ENCODE data around the gene TYMP.
"Not testable (repeated sequence)": the region's sequence is repeated elsewhere in the genome, so short reads cannot be mapped to it uniquely, and the experiment has no call there.

The TYMP gene

DNA sequence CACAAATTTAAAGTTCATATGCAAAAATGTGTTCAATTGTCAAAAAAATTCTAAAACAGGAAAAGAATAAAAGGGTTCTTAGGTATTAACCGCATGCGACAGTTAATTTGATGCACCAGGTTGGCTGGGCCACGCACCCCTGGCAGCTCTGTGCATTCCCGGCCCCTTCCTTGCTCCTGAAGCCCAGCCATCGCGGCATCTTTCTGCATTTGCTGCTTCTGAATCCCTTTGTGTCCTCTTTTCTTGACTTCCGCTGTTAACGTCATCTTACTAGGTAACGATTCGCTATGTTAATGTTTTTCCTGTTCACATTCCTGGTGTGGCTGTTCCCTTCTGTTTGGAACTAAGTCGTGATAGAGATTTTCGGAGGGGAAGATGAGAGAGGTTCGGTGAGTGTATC, 8.0 kb upstream of the TYMP start:
- DNase-seq, result no peak

DNA sequence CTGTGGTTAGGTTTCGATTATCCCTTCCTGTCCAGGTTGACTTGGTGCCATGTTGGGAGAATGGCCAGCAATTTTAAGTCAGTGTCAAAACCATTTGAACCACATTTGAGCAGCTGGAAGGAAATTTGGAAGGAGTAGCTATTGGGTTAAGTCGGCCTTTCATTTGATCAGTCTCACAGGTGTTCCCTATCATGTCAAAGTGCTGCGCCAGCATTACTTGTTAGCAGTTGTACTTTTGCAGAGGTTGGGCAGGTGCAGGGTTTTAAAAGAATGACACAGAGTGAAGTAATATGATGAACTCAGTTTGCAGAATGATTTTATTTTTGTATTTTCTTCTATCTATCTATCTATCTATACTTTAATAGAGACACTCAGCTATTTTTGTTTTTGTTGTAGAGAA, 6.4 kb upstream of the TYMP start:
- no peak for DNase-seq

DNA sequence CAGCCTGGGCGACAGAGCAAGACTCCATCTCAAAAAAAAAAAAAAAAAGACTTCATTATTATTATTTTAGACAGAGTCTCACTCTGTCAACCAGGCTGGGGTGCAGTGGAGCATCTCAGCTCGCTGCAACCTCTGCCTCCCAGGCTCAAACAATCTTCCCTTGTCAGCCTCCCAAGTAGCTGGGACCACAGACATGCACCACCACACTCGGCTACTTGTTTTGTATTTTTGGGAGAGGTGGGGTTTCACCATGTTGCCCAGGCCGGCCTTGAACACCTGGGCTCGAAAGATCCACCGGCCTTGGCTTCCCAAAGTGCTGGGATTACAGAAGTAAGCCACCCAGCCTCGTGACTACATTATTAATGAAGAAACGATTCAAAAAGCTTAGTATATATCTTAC, 5.3 kb upstream of the TYMP start:
- DNase-seq, result no peak

DNA sequence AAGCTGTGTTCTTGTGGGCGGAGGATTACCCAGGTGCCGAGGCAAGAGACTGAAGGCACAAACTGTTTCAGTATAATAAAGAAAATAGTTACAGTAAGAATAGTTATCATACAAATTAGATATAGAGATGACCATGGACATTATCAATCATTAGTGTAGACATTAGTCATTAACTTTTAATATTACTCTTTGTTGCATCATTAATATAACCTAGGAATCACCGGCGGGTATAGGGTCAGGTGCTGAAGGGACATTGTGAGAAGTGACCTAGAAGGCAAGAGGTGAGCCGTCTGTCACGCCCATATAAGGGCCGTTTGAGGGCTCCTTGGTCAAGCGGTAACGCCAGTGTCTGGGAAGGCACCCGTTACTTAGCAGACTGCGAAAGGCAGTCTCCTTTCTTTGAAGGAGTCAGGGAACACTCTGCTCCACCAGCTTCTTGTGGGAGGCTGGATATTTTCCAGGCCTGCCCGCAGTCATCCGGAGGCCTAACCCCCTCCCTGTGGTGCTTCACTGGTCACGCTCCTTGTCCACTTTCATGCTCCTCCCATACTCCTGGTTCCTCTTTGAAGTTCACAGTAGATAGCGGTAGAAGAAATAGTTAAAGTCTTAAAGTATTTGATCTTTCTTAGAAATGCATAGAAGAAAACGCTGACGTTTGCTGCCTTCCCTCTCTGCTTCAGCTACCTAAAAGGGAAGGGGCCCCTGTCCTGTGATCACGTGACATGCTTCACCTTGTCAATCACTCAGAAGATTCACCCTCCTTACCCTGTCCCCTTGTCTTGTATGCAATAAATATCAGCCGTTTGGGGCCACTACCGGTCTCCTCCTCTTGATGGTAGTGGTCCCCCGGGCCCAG, 4.3 kb upstream of the TYMP start:
- DNase-seq, result not testable (repeated sequence)

DNA sequence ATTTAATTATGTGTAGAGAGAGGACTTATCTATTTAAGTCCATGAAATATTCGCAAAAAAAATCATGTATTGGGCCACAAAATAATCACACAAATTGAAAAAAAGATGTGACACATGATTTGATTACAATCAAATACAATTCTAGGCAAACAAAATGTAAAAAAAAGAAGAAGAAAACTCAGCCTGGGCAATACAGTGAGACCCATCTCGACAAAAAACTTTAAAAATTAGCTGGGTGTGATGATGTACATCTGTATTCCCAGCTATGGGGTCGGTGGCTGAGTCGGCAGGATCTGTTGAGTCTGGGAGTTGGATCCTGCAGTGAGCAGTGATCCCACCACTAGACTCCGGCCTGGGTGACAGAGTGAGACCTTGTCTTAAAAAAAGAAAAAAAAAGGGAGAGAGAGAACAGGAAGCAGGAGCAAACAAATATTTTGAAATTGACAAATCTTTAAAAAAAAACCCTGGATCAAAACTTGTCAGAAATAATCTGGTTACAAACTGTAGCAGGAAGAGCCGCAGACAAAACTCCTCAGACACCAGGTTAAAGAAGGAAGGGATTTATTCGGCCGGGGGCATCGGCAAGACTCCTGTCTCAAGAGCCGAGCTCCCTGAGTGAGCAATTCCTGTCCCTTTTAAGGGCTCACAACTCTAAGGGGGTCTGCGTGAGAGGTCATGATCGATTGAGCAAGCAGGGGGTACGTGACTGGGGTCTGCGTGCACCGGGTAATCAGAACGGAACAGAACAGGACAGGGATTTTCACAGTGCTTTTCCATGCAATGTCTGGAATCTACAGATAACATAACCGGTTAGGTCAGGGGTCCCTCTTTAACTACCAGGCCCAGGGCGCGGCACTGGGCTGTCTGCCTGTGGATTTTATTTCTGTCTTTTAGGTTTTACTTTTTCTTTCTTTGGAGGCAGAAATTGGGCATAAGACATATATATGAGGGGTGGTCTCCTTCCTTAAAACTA, 3.3 kb upstream of the TYMP start:
- no peak for DNase-seq

DNA sequence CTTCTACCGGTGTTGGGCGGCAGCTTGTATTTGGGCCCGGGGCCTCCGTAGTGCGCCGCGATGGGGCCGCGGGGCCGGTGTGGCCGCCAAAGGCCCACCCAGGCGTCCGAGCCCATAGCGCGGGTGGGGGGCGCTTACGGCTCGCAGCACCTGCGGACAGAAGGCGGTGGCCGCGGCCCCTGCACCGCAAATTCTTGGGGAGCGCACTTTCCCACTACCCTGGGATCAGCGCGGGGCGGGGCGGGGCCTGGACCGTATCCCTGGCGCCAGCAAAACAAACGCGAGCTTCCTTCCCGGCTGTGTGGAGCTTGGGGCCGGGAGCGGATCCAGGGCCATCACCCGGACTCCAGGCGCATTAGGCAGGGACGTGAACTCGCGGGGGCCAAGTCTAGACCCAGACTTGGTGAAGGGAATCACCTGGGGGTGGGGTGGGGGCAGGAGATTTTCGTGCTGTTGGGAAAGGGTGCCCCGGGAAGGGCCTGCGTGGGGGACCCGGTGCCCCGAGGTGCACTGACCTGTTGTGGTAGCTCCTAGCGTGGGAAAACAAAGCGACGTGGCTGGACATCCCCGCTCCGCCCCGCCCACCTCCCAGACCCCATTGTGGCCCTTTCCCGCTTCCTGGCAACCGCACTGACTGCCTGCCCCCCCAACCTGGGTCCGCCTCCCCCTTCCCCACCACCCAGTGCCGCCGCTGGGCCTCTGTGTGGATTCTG, 2.3 kb upstream of the TYMP start:
- no peak for DNase-seq

DNA sequence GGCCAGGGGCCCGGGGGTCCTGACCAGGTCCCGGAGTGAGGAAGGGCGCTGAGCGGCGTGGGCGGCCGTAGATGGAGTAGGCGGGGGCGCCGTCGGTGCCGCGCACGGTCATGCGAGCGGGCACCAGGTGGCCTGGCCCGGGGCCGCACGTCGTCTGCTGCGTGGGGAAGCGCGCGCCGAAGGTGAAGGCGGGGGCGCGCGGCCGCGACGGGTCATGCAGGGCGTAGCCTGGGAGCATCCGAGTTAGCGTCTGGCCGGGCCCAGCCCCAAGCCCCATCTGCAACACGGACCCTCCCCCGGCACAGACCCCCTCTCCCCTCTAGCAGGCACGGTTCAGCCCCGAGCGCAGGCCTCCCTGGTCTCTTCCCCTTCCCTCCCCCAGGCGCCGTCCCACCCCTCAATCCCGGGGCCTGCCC, 1.7 kb upstream of the TYMP start:
- DNase-seq, result peak; percentile 87

DNA sequence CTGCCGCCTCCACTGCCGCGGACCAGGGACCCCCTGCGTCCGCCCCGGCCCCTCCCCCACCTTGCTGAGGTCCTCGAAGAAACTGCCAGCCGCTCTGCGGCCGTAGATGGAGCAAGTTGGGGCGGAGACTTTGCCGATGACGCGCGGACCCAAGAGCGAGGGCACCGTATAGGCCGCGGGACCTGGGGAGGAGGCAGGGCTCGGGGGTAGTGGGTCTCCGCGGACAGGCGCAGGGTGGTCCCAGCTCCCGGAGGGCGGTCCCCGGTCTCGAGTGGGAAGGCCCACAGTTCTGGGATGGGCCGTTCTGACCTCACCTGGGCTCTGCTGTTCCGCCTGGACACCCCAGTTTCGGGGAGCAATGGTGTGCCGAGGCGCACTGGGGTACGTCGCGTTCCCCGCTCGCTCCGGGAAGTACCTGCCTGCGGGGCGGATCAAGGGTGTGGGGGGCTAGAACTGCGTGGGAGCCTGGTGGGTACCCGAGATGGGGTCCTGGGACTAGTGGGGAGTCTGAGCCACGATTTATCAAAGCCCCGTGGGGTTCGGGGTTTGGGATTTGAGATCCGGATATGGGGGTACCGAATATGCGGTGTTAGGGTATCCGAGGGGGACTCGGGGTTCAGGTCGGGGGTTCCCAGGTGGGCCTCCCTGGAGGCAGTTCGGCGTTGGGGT, 1.2 kb upstream of the TYMP start:
- DNase-seq, result peak; percentile 92

DNA sequence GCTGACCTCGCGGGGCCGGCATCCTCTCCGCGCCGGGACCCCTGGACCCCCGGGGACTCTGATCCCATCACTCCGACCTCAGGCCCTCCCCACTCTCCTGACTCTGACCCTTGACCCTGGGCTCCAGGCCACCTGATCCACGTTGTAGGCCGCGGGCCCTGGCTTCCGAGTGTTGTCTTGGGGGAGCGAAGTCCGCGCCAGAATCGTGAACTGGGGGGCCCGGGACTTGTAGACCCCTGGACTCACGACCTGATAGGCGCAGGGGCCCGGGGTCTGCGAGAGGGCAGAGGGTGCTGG, 716 bp upstream of the TYMP start:
- no peak for DNase-seq

DNA sequence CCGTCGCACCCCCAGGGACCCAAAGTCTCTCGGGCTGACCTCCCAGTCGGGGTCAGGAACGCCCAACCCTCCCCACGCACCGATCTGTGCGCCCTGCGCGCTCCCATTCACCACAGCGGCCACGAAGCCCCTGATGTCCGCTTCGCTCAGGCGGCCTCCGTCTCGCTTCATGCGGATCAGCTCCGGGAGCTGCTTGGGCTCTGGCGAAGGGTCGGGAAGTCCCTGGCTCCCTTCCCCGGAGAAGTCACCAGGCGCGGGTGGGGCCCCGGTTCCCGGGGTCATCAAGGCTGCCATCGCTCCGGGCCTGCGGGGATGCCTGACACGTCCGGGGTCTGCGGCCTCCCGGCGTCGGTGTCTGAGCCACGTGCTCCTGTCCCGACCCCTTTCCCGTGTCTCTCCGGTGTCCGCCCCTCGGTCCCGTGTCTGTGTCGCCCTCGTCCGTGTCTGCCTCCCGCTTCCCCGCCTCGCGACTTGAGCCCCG, 356 bp downstream of the TYMP start:
- no peak for DNase-seq

DNA sequence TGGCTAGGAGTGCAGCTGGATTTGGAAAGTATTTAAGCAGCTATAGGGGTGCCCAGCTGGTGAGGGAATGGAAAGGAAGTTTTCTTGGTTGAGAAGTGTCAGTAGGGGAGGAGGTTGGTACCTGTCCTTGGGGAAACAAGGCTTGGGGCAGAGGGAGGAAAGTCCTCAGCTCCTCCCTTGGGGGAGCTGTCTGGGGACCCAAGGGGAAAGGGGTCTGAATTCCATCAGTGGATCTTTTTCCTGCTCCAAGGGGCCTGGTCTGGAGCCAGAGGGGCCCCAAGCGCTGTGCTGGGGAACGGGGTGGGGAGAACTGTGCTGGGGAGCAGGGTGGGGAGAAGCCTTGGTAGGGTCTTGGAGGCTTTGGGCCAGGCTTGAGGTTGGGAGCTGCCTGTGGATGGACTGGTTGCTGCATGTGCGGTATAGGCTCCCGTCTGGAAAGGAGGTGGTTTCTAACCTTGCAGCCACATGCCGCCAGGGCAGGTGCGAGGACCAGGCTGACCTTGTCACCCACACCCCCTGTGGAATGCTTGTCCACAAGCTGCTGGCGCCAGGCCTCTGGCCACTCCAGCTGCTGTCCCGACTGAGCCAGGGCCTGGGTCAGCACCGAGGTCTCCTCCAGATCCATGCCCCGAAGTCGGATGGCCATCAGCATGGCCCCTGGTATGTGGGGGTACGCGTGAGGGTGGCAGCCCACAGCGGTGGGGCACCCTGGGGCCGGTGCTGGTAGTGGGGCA, 963 bp downstream of the TYMP start:
- peak; percentile 71 for DNase-seq

DNA sequence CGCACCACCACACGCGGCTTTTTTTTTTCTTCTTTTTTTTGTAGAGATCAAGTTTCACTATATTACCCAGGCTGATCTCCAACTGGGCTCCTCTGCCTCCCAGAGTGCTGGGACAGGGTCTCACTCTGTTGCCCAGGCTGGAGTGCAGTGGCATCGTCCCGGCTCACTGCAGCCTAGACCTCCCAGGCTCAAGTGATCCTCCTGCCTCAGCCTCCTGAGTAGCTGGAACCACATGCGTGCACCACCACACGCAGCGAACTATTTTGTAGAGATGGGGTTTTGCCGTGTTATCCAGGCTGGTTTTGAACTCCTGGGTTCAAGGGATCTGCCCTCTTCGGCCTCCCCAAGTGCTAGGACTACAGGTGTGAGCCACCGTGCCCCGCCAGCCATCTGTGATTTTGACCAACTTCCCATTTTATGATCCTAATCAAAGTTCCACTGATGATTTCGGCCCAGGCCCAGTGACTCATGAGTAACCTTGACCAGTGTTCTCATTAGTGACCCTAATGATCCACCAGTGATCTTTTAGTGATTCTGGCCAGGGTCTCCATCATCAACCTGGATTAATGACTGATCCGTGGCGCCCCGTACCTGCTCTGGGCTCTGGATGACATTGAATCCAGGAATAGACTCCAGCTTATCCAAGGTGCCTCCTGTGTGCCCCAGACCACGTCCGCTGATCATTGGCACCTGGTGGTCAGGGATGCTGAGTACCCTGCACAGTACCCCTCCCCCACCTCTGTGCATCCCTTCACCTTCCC, 1.7 kb downstream of the TYMP start:
- peak; percentile 63 for DNase-seq

DNA sequence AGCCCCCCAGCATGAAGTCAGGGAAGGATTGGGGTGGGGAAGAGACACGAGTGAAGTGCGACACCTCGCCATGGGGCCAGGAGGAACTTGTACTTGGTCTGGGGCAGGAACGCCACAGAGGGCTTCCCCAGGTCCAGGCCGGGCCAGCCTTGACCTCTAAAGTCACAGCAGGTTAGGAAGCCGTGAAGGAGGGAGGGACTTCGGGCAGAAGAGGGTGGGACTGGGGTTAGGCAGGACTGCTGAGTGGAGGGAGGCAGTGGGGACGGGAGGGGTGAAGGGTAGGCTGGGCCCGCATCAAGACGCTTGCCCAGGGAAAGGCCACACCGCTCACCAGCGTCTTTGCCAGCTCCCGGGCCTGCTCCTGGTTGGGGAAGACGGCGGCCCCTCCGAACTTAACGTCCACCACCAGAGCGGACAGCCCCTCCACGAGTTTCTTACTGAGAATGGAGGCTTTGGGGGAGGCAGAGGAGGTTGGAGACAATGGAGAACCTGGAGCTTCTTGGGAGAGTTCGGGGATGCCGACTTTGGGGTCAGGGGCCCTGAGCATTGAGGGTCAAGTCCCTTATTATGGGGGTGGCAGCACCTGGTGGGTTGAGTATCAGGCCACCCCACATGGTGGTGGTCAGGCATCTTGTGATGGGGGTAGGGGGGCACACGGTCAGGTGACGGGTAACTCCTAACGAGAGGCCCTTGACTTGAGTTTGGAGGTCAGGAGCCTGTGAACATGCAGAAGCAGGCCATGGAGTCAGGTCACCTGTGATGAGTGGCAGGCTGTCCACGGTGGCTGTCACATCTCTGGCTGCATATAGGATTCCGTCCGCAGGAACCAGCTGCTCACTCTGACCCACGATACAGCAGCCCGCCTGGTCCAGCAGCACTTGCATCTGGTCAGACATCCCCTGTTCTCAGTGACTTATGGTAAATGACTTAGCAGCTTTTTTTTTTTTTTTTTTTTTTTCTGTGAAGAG, 2.7 kb downstream of the TYMP start:
- DNase-seq, result peak; percentile 69

DNA sequence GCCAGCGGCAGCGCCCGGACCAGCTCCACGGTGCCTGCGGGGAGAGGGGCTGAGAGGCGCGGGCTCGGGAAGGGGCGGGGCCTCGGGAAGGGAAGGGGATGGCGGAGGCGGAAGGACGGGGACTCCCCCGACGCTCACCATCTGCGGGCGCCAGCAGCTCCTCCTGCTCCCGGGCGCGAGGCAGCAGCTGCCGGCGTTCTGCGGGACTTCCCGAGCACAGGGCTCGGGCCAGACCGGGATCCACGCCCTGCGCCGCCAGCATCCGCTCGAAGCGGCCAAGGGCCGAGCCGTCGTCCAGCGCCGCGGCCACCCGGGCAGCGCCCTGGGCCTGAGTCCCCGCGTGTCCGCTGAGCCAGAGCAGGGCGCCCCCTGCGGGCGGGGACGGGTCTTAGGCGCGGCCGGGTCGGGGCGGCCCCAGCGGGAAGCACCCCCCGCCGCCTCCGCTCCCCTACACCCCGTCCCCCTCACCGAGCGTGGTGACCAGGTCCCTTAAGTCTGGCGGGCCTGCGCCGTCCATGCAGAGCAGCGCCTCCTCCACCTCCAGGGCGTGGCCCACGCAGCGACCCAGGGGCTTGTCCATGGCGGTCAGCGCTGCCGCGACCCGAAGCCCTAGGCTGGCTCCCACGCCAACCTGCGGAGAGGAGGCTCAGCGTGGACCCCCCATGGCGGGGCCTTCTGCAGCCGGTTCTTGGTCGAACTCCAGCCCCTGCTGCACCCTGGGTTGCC, 3.5 kb downstream of the TYMP start:
- peak; percentile 94 for DNase-seq

DNA sequence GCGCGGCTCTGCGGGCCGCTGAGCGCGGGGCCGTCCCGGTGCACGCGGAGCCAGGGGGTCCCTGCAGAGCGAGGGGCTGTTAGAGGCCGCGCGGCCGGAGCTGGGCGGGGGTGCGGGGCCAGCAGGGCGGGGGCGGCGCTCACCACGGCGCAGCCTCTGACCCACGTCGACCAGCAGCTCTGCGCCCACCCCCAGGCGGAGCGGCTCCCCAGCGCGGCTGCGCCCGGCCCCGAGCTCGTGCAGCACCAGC, 4.0 kb downstream of the TYMP start:
- DNase-seq, result no peak

DNA sequence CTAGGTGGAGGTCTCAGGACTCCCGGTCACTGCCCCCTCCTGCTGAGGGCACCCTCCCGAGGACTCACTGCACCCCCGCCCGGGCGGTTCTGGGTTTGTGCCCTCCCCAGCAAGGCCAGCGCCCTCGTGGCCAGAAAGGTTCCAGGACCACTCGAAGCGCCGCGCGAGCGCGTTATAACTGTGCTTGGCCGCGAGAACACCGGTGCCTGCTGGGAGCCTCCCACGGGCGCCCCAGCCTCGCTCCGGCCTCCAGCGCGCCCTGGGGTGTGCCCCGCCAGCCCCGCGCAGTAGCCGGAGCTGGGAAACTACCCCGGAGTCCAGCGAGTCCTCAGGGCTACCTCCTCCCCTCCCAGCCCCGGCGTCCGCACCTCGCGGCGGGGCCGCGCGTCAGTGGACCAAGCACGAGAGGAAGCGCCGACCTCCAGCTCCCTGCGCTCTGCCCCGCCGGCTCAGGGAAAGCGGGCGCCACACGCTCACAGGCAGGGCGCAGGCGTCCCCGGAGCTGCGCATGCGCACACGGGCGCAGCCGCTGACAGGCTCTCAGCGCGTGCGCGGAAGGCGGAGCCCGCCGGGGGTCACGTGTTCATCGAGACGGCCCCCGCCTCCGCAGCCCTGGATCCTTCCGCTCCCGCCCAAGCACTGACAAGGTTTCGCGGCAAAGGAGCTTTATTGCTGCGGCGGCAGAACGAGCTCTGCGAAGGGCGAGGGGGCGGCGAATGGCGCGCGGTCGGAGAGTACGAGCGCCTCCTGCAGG, 4.5 kb downstream of the TYMP start, which contains the start of gene SCO2:
Gene SCO2 (minus strand): TSS at position 495 of the 754 bp plus-strand sequence. CDS start 1,187 bp downstream, outside the sequence.
- DNase-seq, result peak; percentile 99

DNA sequence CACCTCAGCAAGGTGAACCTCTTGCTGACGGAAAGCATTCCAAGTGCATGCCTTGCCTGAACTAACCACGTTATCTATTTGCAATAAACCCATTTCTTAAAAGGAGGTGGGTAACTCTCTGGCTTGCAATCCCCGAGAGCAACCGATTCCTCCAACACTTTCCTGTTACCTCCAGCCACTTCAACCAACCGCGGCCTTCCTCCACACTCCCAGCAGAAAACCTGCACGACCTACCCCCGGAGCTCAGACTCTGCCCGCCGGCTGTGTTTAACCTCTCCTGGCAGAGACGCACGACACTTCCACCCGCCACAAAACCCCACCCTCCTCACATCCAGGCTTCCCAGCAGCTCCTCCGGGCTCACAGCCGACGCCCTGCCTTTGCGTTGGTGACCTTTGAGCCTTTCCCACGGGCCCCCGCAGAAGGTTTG, 5.1 kb downstream of the TYMP start:
- DNase-seq, result no peak
